GM12878 (cell line): ENCODE data around the gene SRRM3. TPM values are rescaled to one million over a fixed set of nuclear protein-coding genes. Genes with fewer than 3 reads are reported as not detected.

Experiments used
- EZH2 ChIP-seq: IDR thresholded peaks from 2 replicates; pipeline ENCODE4 v1.6.1; 2012; ENCODE audit warnings: low read depth, mild to moderate bottlenecking, control low read depth, inconsistent platforms, low read length, borderline replicate concordance; ENCODE audit not compliant: control insufficient read depth
- FOXK2 ChIP-seq: fragments of 450-650 bp; IDR thresholded peaks from 2 replicates; pipeline ENCODE4 v1.6.1; 2017; ENCODE audit warnings: mild to moderate bottlenecking, moderate library complexity
- GABPA ChIP-seq: IDR thresholded peaks from 2 replicates; pipeline ENCODE4 v1.6.1; 2014; ENCODE audit warnings: antibody characterized with exemption, low read depth, mild to moderate bottlenecking, inconsistent platforms
- NFXL1 ChIP-seq: fragments of 450-650 bp; IDR thresholded peaks from 2 replicates; pipeline ENCODE4 v1.6.1; 2017; ENCODE audit warnings: antibody characterized with exemption, mild to moderate bottlenecking, borderline replicate concordance
- NR2C2 ChIP-seq: IDR thresholded peaks from 2 replicates; pipeline ENCODE4 v1.6.1; 2011; ENCODE audit warnings: borderline replicate concordance, low read depth; ENCODE audit not compliant: control insufficient read depth, insufficient read length
- SKIL ChIP-seq: fragments of 450-650 bp; IDR thresholded peaks from 2 replicates; pipeline ENCODE4 v1.6.1; 2017; ENCODE audit warnings: mild to moderate bottlenecking, low read depth, inconsistent platforms; ENCODE audit not compliant: poor library complexity, severe bottlenecking
- SRF ChIP-seq, 2 experiments: IDR thresholded peaks; 2 replicates each; pipeline ENCODE4 v1.6.1; 2011; ENCODE audit warnings: low read depth in 2 of 2, low read length in 2 of 2, mild to moderate bottlenecking in 1 of 2, moderate library complexity in 1 of 2
- ZNF207 ChIP-seq: fragments of 450-650 bp; IDR thresholded peaks from 2 replicates; pipeline ENCODE4 v1.6.1; 2014; ENCODE audit warnings: antibody characterized with exemption, mild to moderate bottlenecking, borderline replicate concordance
- polyA plus RNA-seq, 11 experiments: library from polyadenylated mRNA; depleted of rRNA in 4 of 11; unstranded in 6 of 11; stranded (reverse) in 5 of 11; fragments of >200 nt; fragmentation: Nextera tagmentation in 4 of 11; fragmentation: Illumina TruSeq in 1 of 11; extraction: Ambion mirVana in 4 of 11; extraction: Trizol in 1 of 11; gene quantifications; 1 replicate in 1 of 11; 2 replicates in 10 of 11; pipeline versions ENCODE4 v1.2.1 to v1.2.3, GENCODE V29; 2011 to 2016; ENCODE audit warnings: inconsistent platforms in 2 of 11, missing spikeins in 2 of 11, low read depth in 1 of 11
- total RNA-seq, 4 experiments: library from RNA; depleted of rRNA in 3 of 4; stranded (reverse); fragments of >200 nt in 3 of 4; fragmentation: Illumina TruSeq in 1 of 4; extraction: Trizol in 1 of 4; gene quantifications; 2 replicates each; pipeline versions ENCODE4 v1.2.1 to v1.2.3, GENCODE V29; 2013 to 2021
- TF ChIP-seq, protein P1 (sequence below): fragments of 450-650 bp; IDR thresholded peaks from 2 replicates; pipeline ENCODE4 v1.6.1; 2016; ENCODE audit warnings: mild to moderate bottlenecking

The SRRM3 gene
- total and polyA plus RNA-seq, 10 of the 15 experiments (the other 5 are each of a cell fraction or from before 2014, with no cell fraction given), result 0.03 to 0.15 (median 0.05) TPM; not detected in 6

DNA sequence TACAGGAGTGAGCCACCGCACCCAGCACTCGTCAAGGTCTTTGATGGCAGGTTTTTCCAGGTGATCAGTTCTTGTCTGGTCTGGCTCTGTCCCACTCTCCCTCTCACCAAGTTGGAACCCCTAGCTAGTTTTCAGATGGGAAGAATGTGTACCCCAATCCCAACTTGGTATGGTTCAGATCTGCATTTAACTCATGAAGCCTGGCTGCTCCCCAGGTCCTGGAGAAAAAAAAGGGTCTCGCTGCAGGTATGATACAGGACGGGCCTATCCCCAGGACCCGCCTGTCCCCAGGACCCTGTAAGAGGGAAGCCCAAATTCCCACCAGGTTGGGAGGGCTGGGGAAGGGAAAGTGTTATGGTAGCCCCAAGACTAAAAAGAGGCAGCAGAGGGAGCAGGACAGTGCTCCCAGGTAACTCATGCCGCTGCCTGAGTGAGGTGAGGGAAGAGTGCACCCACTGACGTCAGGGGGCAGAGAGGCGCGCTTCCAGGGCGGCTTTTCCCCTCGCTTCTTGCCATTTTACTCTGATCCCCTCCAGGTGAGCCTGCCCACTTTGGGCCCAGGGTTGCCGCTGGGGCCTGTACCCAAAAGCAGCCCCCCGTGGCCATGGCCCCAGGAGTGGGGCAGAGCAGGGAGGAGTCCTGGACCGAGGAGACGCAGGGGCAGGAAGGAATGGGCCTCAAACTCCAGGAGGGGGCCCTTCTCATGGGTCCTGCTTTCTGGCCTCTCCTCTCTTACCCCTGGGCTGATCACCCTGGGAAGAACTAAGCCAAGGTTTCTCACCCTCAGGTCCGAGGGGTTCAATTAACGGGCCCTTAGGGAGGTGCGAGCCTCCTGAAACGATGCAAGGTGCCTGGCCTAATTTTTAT lies 36.4 kb upstream of the SRRM3 start (continued):
- no peak for TF ChIP-seq NR2C2
- TF ChIP-seq ZNF207, result no peak
- no peak for TF ChIP-seq FOXK2
- no peak for TF ChIP-seq SRF (IDR thresholded peaks at IDR 0.05; ENCODE audit: low read depth in 2 of 2, low read length in 2 of 2)
- TF ChIP-seq SKIL, result no peak
- no peak for TF ChIP-seq NFXL1
- TF ChIP-seq GABPA, result no peak
- TF ChIP-seq, protein P1, sequence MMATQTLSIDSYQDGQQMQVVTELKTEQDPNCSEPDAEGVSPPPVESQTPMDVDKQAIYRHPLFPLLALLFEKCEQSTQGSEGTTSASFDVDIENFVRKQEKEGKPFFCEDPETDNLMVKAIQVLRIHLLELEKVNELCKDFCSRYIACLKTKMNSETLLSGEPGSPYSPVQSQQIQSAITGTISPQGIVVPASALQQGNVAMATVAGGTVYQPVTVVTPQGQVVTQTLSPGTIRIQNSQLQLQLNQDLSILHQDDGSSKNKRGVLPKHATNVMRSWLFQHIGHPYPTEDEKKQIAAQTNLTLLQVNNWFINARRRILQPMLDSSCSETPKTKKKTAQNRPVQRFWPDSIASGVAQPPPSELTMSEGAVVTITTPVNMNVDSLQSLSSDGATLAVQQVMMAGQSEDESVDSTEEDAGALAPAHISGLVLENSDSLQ, result no peak
- no peak for TF ChIP-seq EZH2
- TF ChIP-seq, all 136 proteins: peak for 0
